ENCODE data around the gene DTNA. TPM values are rescaled to one million over a fixed set of nuclear protein-coding genes. Genes with fewer than 3 reads are reported as not detected.

Gene DTNA
- polyA plus RNA-seq, 1 donor (not counting 4 experiments of a cell fraction or from before 2014, with no cell fraction given), result 0.81 TPM

GRCh38 chr18:34697233-34697632 lies 12.9 kb upstream of the DTNA start:
- DNase-seq (ENCODE audit: low read depth, low spot score), result no peak
- H3K9ac ChIP-seq (ENCODE audit: control insufficient read depth, extremely low read depth, insufficient read depth, low read length), result no peak overlapping the region
- H3K27ac ChIP-seq (ENCODE audit: control insufficient read depth, insufficient read depth, low read length), result peak overlapping the region; percentile 10
- H3K9me1 ChIP-seq (ENCODE audit: control insufficient read depth, extremely low read depth, insufficient read depth, low read length), result no peaks in the 10 kb centered on the region
- no peaks in the 10 kb centered on the region for H4K20me1 ChIP-seq (ENCODE audit: control insufficient read depth, extremely low read depth, insufficient read depth, low read length)
- peaks cover 9% of the 10 kb centered on the region for H3K4me1 ChIP-seq (ENCODE audit: control insufficient read depth, extremely low read depth, insufficient read depth, low read length)
- H3K4me3 ChIP-seq (ENCODE audit: control insufficient read depth in 2 of 3, extremely low read depth in 1 of 3, insufficient read depth in 2 of 3, low read depth in 1 of 3, low read length in 3 of 3), result no peak overlapping the region
- no peaks in the 10 kb centered on the region for H3K36me3 ChIP-seq (ENCODE audit: control insufficient read depth in 2 of 2, extremely low read depth in 1 of 2, insufficient read depth in 2 of 2, low read length in 2 of 2)
- H3K79me2 ChIP-seq (ENCODE audit: control insufficient read depth, insufficient read depth, low read length), result no peaks in the 10 kb centered on the region
- dilution Hi-C loops (cut with MboI; ENCODE audit: extremely low pct_ligation_motif_present, low sequenced_read_pairs), result no loop called here
- no peak overlapping the region for H3K4me2 ChIP-seq (ENCODE audit: control insufficient read depth, extremely low read depth, insufficient read depth, low read depth, low read length)
- H3K9me3 ChIP-seq (ENCODE audit: control insufficient read depth, low read depth, low read length), result no peaks in the 10 kb centered on the region
- no peak for TF ChIP-seq CTCF (optimal IDR thresholded peaks at IDR 0.05 in 1 of 3, IDR thresholded peaks at IDR 0.05 in 1 of 3, conservative IDR thresholded peaks at IDR 0.05 in 1 of 3; ENCODE audit: extremely low read depth in 1 of 3, insufficient read depth in 2 of 3, low read length in 3 of 3)
- TF ChIP-seq EZH2 (IDR thresholded peaks at IDR 0.05; ENCODE audit: low read length), result no peak
- no peak for FAIRE-seq
- H3K27me3 ChIP-seq (ENCODE audit: control insufficient read depth, extremely low read depth, insufficient read depth, low read length), result peaks cover 3% of the 10 kb centered on the region
- H2AFZ ChIP-seq (ENCODE audit: control insufficient read depth, low read length), result no peak overlapping the region

- Histone ChIP-seq H3K4me1 (ENCODE audit: control insufficient read depth, extremely low read depth, insufficient read depth, low read length) (peaks cover 9% of the 10 kb centered on the region), H3K27ac (ENCODE audit: control insufficient read depth, insufficient read depth, low read length) (peak overlapping the region; percentile 10), H3K9ac (ENCODE audit: control insufficient read depth, extremely low read depth, insufficient read depth, low read length) (no peak overlapping the region), H3K27me3 (ENCODE audit: control insufficient read depth, extremely low read depth, insufficient read depth, low read length) (no peaks in the 10 kb centered on the region), H3K36me3 (ENCODE audit: control insufficient read depth in 2 of 2, extremely low read depth in 1 of 2, insufficient read depth in 2 of 2, low read length in 2 of 2) (no peaks in the 10 kb centered on the region), H3K9me3 (ENCODE audit: control insufficient read depth, low read depth, low read length) (no peaks in the 10 kb centered on the region), H3K79me2 (ENCODE audit: control insufficient read depth, insufficient read depth, low read length) (no peaks in the 10 kb centered on the region), H3K9me1 (ENCODE audit: control insufficient read depth, extremely low read depth, insufficient read depth, low read length) (no peaks in the 10 kb centered on the region), H3K4me2 (ENCODE audit: control insufficient read depth, extremely low read depth, insufficient read depth, low read depth, low read length) (no peak overlapping the region), H4K20me1 (ENCODE audit: control insufficient read depth, extremely low read depth, insufficient read depth, low read length) (no peaks in the 10 kb centered on the region), H2AFZ (ENCODE audit: control insufficient read depth, low read length) (no peak overlapping the region), H3K4me3 (ENCODE audit: control insufficient read depth in 2 of 3, extremely low read depth in 1 of 3, insufficient read depth in 2 of 3, low read depth in 1 of 3, low read length in 3 of 3) (no peak overlapping the region)
- TF ChIP-seq EZH2 (IDR thresholded peaks at IDR 0.05; ENCODE audit: low read length) (no peak), CTCF (optimal IDR thresholded peaks at IDR 0.05 in 1 of 3, IDR thresholded peaks at IDR 0.05 in 1 of 3, conservative IDR thresholded peaks at IDR 0.05 in 1 of 3; ENCODE audit: extremely low read depth in 1 of 3, insufficient read depth in 2 of 3, low read length in 3 of 3) (no peak)
- dilution Hi-C loops (cut with MboI; ENCODE audit: extremely low pct_ligation_motif_present, low sequenced_read_pairs), result no loop called here
- peak; percentile 84 for FAIRE-seq
- DNase-seq (ENCODE audit: low read depth, low spot score), result peak; percentile 48
These were observed 12.2 kb upstream of the DTNA start for GRCh38 chr18:34697891-34698290.
